ENCODE data around the gene NARS2. TPM values are rescaled to one million over a fixed set of nuclear protein-coding genes. Genes with fewer than 3 reads are reported as not detected.
"Not testable (repeated sequence)": the region's sequence is repeated elsewhere in the genome, so short reads cannot be mapped to it uniquely, and the experiment has no call there.

Gene NARS2, protein sequence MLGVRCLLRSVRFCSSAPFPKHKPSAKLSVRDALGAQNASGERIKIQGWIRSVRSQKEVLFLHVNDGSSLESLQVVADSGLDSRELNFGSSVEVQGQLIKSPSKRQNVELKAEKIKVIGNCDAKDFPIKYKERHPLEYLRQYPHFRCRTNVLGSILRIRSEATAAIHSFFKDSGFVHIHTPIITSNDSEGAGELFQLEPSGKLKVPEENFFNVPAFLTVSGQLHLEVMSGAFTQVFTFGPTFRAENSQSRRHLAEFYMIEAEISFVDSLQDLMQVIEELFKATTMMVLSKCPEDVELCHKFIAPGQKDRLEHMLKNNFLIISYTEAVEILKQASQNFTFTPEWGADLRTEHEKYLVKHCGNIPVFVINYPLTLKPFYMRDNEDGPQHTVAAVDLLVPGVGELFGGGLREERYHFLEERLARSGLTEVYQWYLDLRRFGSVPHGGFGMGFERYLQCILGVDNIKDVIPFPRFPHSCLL
- polyA plus RNA-seq (ENCODE audit: insufficient read length in 3 of 3) = 10 to 100 TPM; 36.9 to 48.2 (median 41.2) TPM
- long read RNA-seq, donor 1, transcript NARS2-201 (14 exons, 2,519 nt) = major isoform, 9 of 19 reads
- long read RNA-seq, donor 1, partial matches to known transcripts = 10 of 19 reads
- long read RNA-seq, donor 1, other reads (novel, unspliced or antisense) = 0 of 19 reads
- long read RNA-seq, donor 2, transcript NARS2-201 (14 exons, 2,519 nt) = major isoform, 14 of 14 reads
- long read RNA-seq, donor 2, partial matches to known transcripts = 0 of 14 reads
- long read RNA-seq, donor 2, other reads (novel, unspliced or antisense) = 0 of 14 reads
- long read RNA-seq, donor 3, transcript NARS2-201 (14 exons, 2,519 nt) = major isoform, 6 of 6 reads
- long read RNA-seq, donor 3, partial matches to known transcripts = 0 of 6 reads
- long read RNA-seq, donor 3, other reads (novel, unspliced or antisense) = 0 of 6 reads
- long read RNA-seq, donor 4, transcript NARS2-201 (14 exons, 2,519 nt) = major isoform, 8 of 8 reads
- long read RNA-seq, donor 4, partial matches to known transcripts = 0 of 8 reads
- long read RNA-seq, donor 4, other reads (novel, unspliced or antisense) = 0 of 8 reads
- long read RNA-seq, donor 5, partial matches to known transcripts = 0 of 4 reads
- long read RNA-seq, donor 5, other reads (novel, unspliced or antisense) = 0 of 4 reads
- long read RNA-seq, donor 6, transcript NARS2-201 (14 exons, 2,519 nt) = major isoform, 12 of 12 reads
- long read RNA-seq, donor 6, partial matches to known transcripts = 0 of 12 reads
- long read RNA-seq, donor 6, other reads (novel, unspliced or antisense) = 0 of 12 reads
- long read RNA-seq, donor 7, transcript NARS2-201 (14 exons, 2,519 nt) = major isoform, 10 of 10 reads
- long read RNA-seq, donor 7, partial matches to known transcripts = 0 of 10 reads
- long read RNA-seq, donor 7, other reads (novel, unspliced or antisense) = 0 of 10 reads
- long read RNA-seq, donor 8, partial matches to known transcripts = 0 of 1 reads
- long read RNA-seq, donor 8, other reads (novel, unspliced or antisense) = 0 of 1 reads
- long read RNA-seq, donor 9, transcript NARS2-201 (14 exons, 2,519 nt) = major isoform, 9 of 9 reads
- long read RNA-seq, donor 9, partial matches to known transcripts = 0 of 9 reads
- long read RNA-seq, donor 9, other reads (novel, unspliced or antisense) = 0 of 9 reads
- long read RNA-seq, donor 10, partial matches to known transcripts = 0 of 4 reads
- long read RNA-seq, donor 10, other reads (novel, unspliced or antisense) = 0 of 4 reads
- long read RNA-seq, donor 11, partial matches to known transcripts = 0 of 4 reads
- long read RNA-seq, donor 11, other reads (novel, unspliced or antisense) = 0 of 4 reads
- long read RNA-seq, donor 12, transcript NARS2-201 (14 exons, 2,519 nt) = major isoform, 11 of 11 reads
- long read RNA-seq, donor 12, partial matches to known transcripts = 0 of 11 reads
- long read RNA-seq, donor 12, other reads (novel, unspliced or antisense) = 0 of 11 reads
- long read RNA-seq, donor 13, transcript NARS2-201 (14 exons, 2,519 nt) = major isoform, 6 of 6 reads
- long read RNA-seq, donor 13, partial matches to known transcripts = 0 of 6 reads
- long read RNA-seq, donor 13, other reads (novel, unspliced or antisense) = 0 of 6 reads
- long read RNA-seq, donor 14 = 0 reads
- long read RNA-seq, donor 15, transcript NARS2-201 (14 exons, 2,519 nt) = major isoform, 5 of 5 reads
- long read RNA-seq, donor 15, partial matches to known transcripts = 0 of 5 reads
- long read RNA-seq, donor 15, other reads (novel, unspliced or antisense) = 0 of 5 reads
- long read RNA-seq, donor 16, transcript NARS2-201 (14 exons, 2,519 nt) = major isoform, 12 of 12 reads
- long read RNA-seq, donor 16, partial matches to known transcripts = 0 of 12 reads
- long read RNA-seq, donor 16, other reads (novel, unspliced or antisense) = 0 of 12 reads

DNA sequence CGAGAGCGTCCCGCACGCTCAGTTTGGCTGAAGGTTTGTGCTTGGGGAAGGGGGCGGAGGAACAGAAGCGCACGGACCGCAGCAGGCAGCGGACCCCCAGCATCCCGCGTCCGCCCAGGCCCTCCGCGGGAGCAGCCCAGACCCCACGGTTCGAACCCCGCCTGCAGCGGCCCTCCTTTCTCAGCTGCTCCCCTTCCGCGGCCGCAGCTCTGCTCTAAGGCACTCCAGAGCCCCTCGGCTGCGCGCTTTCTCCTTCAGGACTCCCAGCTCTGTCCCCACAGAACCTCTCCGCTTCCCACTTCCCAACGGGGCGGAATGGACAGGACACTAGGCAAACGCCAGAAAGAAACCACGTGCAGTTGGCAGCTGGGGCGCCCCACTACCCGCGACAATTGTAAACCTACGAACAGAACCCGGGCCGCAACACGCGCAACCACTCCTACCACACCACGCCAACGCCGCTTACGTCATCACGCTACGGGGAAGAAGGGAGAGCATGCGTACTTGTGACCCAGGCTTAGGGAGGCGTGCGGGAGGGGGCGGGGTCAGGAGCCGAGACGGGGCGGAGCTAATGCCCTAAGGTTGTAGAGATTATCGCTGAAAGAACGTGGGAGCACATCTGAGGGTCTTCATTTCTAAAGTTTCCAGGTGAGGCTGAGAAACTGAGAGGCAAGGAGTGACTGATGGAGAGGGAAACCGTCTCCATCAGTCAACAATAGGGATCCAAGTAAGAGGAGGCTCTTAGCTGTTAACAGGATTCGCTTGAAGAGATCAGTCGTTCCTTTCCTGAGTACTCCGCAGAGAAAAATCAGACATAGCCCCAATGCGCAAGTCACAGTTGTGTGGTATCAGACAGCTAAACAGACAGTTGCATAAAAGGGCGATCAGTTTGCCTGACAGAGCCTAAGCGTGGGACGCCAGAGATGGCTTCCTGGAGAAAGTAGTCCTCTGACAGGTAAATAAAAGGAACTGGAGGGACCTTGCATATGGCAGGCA, at the start of gene NARS2:
NARS2 (minus strand) TSS at position 479 of the 996 bp plus-strand sequence; CDS start at position 103, 376 bp downstream.
- peak; percentile 98 for DNase-seq

DNA sequence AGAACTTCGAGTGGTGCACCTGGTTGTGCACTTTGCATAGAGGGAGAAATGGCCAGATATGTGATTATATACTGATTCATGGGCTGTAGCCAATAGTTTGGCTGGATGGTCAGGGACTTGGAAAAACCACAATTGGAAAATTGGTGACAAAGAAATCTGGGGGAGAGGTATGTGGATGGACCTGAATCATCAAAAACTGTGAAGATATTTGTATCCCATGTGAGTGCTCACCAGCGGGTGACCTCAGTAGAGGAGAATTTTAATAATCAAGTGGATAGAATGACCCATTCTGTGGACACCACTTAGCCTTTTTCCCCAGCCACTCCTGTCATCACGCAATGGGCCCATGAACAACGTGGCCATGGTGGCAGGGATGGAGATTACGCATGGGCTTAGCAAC, 48.0 kb upstream of the NARS2 start:
- DNase-seq = no peak

DNA sequence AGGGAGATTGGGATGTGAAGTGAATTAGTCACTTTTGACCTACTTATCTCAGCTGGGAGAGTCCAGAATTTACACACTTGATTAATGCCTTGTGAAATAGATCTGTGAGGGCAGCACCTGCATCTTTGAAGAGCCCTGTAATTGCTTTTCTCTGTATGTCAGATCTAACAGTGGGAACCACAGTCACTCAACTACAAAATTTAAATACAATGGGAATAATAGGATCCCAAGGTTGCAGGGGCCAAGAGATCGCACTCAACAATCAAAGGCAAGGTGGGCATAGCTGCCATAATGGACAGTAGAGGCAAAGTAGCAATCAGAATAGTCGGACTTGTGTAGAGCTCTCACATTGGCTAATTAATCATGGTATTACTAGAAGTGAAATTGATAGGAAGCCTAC, 45.5 kb upstream of the NARS2 start:
- no peak for DNase-seq

DNA sequence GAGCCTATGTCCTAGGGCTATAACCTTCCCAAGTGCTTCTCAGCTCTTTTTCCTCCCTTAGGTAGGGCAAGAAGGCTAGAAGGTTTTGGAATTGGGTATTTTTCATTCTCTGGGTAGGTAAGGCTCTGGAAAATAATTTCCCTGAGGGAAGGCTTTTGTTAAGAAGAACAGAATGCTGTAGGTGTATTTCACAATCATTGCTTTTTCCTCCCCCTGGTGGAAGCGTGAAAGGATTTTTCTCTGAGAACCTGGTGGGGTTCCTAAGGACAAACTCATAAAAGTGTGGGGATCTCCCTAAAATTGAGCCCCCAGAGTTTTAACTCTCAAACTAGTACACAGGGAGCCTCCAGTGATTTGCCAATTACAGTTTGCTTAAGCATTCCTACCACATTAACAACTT, 41.1 kb upstream of the NARS2 start:
- no peak for DNase-seq

DNA sequence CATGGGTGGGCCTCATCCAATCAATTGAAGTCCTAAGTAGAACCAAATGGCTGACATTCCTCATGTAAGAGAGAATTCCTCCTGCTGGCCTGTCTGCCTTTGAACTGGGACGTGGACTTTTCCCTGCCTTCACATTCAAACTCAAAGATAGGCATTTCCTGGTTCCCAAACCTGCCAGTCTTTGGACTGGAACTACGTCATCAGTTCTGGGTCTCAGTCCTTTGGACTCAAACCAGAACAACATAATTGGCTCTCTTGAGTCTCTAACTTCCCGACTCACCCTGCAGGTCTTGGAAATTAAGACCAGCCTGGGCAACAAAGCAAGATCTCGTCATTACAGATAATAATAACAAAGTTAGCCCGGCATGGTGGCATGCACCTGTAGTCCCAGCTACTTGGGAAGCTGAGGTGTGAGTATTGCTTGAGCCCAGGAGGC, 38.7 kb upstream of the NARS2 start:
- DNase-seq = no peak

DNA sequence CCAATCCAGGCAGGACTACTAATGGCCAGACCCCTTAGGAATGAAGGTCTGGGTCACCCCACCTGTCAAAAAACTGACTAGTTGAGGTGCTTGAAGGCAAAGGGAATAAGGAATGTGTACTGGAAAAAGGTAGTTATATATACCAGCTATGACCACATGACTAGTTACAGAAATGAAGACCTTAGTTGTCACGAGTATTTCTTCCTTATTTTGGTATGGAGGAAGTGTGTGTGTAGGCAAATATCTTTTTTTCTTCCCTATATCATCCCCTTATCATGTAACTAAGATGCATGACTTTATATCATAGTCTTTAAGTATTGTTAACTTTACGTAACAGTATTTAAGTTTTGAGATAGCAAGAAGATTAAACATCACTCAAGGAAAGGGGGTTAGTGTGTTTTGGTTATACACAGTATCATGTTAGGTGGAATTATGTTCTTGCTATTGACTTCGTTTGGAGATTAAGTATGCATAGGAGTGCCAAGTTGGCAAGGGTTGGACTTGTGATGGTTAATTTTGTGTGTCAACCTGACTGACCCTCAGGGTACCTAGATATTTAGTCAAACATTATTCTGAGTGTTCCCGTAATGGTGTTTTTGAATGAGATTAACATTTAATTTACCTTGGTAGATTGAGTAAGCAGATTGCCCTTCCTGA, 38.2 kb upstream of the NARS2 start:
- no peak for DNase-seq

DNA sequence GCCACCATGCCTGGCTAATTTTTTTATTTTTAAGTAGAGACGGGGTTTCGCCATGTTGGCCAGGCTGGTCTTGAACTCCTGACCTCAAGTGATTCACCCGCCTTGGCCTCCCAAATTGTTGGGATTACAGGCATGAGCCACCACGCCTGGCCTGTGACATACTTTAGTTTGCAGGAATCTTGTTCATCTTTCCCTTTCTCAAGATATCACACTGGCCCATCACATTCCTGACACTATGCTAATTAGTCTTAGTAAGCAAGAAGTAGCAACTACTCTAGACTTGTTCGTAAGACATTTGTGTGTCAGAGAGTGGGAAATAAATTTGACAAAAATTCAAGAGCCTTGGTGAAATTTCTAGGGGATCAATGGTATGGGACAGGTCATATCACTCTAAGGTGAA, 34.7 kb upstream of the NARS2 start:
- not testable (repeated sequence) for DNase-seq

DNA sequence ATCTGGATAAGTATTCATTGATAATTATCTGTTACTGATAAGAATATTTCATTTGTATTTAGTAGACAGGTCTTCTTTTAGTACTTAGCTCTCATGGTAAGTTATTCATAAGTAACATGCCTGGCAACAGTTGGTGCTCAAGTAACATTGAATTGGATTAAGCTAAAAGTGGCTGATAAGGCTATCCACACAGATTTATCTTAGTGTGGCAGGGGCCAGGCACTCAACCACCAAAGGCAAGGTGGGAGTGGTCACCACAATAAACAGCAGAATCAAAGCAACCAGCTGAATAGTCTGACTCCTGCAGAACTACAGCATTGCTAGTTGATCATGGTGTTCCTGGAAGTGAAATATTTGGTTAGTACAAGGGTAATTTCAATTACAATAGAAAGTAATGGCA, 33.0 kb upstream of the NARS2 start:
- DNase-seq = no peak

DNA sequence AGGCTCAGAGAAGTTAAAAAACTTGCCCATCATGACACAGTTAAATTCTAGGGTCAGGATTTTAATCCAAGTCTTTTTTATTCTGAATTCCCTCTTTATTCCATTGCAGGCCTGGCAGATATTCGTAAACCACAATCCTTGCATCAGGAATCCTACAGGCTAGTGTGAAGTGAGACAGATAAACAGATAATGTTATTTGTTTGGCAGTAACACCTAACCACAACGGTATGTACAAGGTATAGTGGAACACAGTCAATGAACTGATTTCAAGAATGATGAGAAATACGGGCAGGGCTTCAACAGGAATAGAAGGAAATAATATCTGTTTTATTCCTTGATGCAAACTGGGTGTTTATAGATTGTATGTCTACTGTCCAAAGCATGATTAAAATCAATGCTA, 32.0 kb upstream of the NARS2 start:
- DNase-seq = no peak

DNA sequence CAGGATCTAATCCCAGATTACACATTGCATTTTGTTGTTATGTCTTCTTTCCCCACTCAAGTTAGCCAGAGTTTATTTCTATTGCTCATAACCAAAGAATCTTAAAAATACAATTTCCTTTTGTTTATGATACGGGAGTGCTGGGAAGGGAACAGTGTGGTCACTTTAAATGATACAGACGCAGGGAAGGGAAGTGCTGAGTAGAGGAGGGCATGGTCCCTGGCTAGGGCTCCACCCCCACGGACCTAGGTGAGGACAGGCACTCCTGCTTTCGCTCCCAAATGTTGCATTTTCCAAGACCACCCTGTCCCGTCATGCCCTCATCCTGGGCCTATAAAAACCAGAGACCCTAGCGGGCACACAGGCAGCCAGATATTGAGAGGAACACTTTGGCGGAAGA, 30.6 kb upstream of the NARS2 start:
- no peak for DNase-seq

DNA sequence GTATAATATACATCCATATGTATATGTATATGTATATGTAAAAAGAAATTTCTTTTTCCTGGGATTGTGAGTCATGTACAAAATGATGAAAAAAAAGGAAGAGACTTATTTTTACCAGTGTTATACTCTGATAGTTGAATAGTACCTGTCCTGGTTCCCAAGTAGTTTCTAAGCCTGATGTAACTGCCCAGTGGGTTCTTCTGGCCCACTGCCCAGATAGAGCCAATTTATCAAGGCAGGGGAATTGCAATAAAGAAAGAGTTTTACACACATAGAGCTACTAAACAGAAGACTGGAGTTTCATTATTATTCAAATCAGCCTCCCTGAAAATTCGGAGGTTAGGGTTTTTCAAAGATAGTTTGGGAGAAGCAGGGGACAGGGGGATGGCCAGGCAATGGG, 29.1 kb upstream of the NARS2 start:
- no peak for DNase-seq

DNA sequence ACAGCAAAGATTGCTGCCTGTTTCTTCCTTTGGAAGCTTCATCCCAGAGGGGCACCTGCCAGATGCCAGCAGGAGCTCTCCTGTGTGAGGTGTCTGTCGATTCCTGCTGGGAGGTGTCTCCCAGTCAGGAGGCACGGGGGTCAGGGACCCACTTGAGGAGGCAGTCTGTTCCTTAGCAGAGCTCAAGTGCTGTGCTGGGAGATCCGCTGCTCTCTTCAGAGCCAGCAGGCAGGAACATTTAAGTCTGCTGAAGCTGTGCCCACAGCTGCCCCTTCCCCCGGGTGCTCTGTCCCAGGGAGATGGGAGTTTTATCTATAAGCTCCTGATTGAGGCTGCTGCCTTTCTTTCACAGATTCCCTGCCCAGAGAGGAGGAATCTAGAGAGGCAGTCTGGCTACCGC, 28.1 kb upstream of the NARS2 start:
- not testable (repeated sequence) for DNase-seq

DNA sequence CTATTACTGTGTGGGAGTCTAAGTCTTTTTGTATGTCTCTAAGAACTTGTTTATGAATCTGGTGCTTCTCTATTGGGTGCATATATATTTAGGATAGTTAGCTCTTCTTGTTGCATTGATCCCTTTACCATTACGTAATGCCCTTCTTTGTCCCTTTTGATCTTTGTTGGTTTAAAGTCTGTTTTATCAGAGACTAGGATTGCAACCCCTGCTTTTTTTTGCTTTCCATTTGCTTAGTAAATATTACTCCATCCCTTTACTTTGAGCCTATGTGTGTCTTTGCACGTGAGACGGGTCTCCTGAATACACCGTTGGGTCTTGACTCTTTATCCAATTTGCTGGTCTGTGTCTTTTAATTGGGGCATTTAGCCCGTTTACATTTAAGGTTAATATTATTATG, 26.4 kb upstream of the NARS2 start:
- DNase-seq = not testable (repeated sequence)

DNA sequence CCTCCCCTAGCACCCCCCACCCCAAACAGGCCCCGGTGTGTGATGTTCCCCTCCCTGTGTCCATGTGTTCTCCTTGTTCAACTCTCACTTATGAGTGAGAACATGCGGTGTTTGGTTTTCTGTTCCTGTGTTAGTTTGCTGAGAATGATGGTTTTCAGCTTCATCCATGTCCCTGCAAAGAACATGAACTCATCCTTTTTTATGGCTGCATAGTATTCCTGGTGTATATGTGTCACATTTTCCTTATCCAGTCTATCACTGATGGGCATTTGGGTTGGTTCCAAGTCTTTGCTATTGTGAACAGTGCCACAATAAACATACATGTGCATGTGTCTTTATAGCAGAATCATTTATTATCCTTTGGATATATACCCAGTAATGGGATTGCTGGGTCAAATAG, 22.9 kb upstream of the NARS2 start:
- DNase-seq = not testable (repeated sequence)

DNA sequence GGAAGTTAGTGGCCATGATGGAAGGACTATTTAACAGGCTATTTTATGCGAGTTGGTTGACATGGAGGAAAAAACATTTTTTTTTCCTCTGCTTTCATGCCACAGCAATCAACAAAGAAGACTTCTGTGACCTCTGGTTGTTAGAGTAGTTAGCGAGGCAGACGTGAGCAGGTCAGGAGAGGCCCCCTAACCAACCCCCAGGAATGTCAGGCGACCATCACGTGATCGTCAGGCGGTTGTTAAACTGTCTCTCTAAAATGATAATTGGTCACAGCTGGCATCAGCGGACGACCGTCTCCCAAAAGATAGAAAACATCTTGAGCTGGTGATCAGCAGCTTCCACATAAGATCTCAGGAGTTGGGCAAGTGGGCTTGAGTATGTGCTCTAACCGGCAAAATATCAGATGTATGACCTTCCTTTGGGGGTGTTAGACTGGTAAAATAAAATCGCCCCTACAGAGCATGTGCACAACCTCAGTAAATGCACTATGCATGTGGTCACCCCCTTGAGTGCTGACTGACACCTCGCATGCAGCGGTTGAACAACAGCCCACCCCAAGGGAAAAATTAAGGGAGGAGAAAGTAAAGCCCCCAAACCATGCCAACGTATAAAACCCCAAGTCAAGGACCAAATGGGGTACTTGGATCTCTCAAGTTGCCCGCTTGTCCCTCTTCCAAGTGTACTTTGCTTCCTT, 20.9 kb upstream of the NARS2 start:
- peak; percentile 82 for DNase-seq

DNA sequence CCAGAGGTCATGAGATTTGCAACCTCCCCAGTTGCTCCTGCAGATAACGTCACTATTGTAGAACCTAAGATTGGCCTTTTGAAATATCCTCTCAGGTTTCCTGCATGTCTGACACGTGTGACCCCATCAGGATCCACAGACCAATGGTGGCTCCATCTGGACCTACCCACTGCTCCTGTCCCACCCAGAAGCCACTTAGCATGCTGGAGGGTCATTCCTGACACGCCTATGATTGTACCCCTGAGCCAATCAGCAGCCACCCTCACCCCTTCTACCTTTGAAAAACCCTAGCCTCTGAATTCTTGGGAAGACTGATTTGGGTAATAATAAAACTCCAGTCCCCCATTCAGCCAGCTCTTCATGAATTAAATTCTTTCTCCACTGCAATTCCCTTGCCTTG, 20.1 kb upstream of the NARS2 start:
- no peak for DNase-seq

DNA sequence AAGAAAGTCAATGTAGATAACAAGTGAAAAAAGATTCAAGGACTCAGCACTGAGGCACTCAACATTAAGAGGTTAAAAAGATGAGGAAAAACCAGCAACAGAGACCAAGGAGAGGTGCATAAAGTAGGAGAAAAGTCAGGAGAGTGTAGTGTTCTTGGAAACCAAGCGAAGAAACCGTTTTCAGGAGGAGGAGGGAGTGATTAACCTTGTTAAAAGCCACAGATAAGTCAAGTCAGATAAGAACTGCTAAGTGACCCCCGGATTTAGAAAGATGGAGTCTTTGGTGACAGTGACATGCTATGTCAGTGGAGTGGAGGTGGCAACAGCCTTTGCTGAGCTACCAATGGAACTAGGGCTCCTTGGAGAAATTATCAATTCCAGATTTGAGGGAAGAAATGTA, 13.9 kb upstream of the NARS2 start:
- no peak for DNase-seq
